Thyroid gland (tissue), 4 donors: ENCODE data around the gene VSNL1.

Experiments used
- CTCF ChIP-seq, 6 experiments: fragments of 200-600 bp in 3 of 6; fragments of 450-650 bp in 3 of 6; sonication (generic) in 3 of 6; IDR thresholded peaks; one replicate each; pipeline ENCODE4 v1.5.1; 2016 to 2019; ENCODE audit warnings: antibody characterized with exemption in 6 of 6, mild to moderate bottlenecking in 2 of 6, inconsistent platforms in 1 of 6, moderate library complexity in 1 of 6
- POLR2A ChIP-seq, 2 donors: fragments of 450-650 bp; IDR thresholded peaks; one replicate each; pipeline ENCODE4 v1.6.1; 2017; ENCODE audit warnings: antibody characterized with exemption in 2 of 2, mild to moderate bottlenecking in 2 of 2, moderate library complexity in 1 of 2

- TF ChIP-seq POLR2A (IDR thresholded peaks at IDR 0.05): no peak
- no peak for TF ChIP-seq CTCF (IDR thresholded peaks at IDR 0.05)
Observed at GRCh38 chr2:17611036-17611435, 70.5 kb downstream of the VSNL1 start.
